ENCODE measurements around the gene MIPOL1.

The MIPOL1 gene

GRCh38 chr14:37247791-37248461 lies 50.2 kb downstream of the MIPOL1 start:
- TF ChIP-seq, protein P1, sequence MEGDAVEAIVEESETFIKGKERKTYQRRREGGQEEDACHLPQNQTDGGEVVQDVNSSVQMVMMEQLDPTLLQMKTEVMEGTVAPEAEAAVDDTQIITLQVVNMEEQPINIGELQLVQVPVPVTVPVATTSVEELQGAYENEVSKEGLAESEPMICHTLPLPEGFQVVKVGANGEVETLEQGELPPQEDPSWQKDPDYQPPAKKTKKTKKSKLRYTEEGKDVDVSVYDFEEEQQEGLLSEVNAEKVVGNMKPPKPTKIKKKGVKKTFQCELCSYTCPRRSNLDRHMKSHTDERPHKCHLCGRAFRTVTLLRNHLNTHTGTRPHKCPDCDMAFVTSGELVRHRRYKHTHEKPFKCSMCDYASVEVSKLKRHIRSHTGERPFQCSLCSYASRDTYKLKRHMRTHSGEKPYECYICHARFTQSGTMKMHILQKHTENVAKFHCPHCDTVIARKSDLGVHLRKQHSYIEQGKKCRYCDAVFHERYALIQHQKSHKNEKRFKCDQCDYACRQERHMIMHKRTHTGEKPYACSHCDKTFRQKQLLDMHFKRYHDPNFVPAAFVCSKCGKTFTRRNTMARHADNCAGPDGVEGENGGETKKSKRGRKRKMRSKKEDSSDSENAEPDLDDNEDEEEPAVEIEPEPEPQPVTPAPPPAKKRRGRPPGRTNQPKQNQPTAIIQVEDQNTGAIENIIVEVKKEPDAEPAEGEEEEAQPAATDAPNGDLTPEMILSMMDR (IDR thresholded peaks at IDR 0.05; ENCODE audit: low read depth, low read length) = no peak
- in situ Hi-C loops (cut with HindIII; ENCODE audit: low sequenced_read_pairs) = no loop called here
- DNase-seq (ENCODE audit: low read depth, low spot score) = no peak
- no peak overlapping the region for H3K4me3 ChIP-seq (ENCODE audit: low read depth, low read length)

DNA sequence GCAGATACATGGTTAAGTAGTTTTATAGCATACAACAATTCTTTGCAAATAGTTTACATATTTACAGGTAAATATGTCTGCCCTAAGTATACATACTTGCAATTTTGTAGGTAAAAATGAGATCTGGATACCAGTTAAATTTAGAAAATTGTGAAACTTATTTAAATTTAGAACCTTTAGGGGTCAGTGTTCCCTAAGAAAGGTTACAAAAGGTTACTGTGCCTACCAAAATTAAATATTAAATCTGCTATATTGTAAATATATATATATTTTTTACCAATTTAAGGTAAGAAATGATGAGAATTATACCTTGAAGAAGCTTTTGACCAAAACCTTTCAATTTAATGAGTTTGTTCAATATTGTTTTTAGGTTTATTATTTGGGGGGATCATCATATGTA lies 54.0 kb downstream of the MIPOL1 start:
- H3K4me3 ChIP-seq (ENCODE audit: low read depth, low read length) = no peak overlapping the region
- TF ChIP-seq, protein P1 (IDR thresholded peaks at IDR 0.05; ENCODE audit: low read depth, low read length) = no peak
- DNase-seq (ENCODE audit: low read depth, low spot score) = no peak
- in situ Hi-C loops (cut with HindIII; ENCODE audit: low sequenced_read_pairs) = no loop called here

DNA sequence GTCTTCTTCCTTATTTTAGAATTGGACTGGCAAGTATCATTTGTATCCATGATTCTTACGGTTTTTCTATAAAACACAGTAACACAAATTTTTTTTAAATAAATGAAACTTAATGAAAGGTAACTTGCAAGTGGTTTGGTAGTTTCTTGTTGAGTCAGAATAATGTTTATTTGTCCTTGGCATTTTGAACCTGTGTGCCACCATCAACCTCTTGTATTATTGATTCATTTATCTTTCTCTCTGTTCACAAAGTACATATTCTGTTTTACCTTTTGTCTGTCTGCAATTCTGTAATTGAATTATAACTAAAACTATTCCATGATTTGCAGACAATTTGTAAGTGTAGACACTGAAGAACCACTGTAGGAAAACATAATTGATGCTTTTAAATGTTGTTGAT lies 54.7 kb downstream of the MIPOL1 start:
- in situ Hi-C loops (cut with HindIII; ENCODE audit: low sequenced_read_pairs) = no loop called here

DNA sequence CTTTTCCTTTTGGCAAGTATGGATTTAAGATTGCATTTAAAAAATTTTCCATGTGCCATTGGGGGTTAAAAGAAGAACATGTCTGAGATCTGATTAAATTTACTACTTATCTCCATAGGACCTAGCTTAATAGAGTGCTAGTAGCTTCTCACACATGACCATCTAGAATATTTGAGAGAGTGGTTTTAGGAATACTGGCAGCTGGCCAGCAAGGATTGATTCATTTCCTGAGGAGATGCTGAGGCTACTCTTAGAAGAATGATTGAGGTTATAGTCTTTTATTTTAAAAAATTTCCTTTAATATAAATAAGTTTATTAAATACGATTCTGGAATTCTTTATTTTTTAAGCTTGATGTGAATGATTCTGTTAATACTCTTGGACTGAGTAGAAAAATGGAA lies 56.2 kb downstream of the MIPOL1 start:
- DNase-seq (ENCODE audit: low read depth, low spot score) = peak; percentile 74
- TF ChIP-seq, protein P1 (IDR thresholded peaks at IDR 0.05; ENCODE audit: low read depth, low read length) = no peak
- no peak overlapping the region for H3K4me3 ChIP-seq (ENCODE audit: low read depth, low read length)
- in situ Hi-C loops (cut with HindIII; ENCODE audit: low sequenced_read_pairs) = no loop called here

More for the DNA sequence above, 54.7 kb downstream of the MIPOL1 start:
- TF ChIP-seq, protein P1 (IDR thresholded peaks at IDR 0.05; ENCODE audit: low read depth, low read length) = no peak
- DNase-seq (ENCODE audit: low read depth, low spot score) = no peak
- no peak overlapping the region for H3K4me3 ChIP-seq (ENCODE audit: low read depth, low read length)

DNA sequence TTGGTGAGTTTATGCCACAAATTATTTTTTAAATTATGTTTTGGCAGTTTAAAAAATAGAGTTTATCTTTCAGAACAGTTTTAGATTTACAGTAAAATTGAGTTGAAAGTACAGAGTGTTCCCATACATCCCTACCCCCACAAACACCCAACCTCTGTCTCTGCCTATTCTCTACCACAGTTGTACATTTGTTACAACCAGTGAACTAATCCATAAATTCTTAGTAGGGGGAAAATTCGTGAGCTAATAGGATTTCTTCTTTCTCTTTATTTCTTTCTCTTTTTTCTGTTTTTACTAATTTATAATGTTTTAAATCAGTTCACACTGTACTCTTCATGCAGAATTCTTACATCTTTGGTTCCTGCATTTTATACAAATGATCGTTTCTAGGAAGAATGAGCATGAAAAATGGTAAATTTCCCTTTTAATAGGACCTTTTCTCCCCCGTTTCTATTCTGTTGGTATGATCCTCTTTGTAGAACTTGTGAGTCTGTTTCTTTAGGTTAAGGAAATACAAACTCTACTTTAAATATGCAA lies 56.7 kb downstream of the MIPOL1 start:
- DNase-seq (ENCODE audit: low read depth, low spot score) = peak; percentile 9
- in situ Hi-C loops (cut with HindIII; ENCODE audit: low sequenced_read_pairs) = no loop called here
- H3K4me3 ChIP-seq (ENCODE audit: low read depth, low read length) = no peak overlapping the region
- TF ChIP-seq, protein P1 (IDR thresholded peaks at IDR 0.05; ENCODE audit: low read depth, low read length) = no peak

DNA sequence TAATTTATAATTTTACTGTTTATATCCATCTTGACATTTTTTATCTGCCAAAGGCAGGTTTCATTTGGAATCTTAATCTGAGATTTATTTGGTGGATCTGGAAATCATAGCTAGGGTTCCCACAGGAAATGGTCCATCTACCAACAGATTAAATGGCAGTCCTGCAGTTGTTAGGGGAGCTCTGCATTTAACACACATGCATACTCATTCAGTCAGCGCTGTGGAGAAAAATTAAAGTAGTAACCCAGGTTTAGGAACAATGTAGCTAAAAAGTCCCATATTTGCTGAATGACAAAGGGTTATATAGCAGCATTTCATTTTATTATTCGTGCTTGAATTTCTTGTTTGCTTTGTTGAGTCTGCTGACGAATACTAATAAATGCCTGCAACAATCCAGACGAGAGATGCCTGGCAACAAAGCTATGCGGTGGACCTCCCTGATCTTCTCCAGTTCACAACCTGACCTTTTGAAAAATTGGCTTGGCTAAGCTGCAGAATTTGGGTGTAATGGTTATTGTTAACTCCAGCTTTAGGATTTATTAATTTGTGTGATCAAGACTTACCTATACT lies 59.8 kb downstream of the MIPOL1 start:
- TF ChIP-seq, protein P1 (IDR thresholded peaks at IDR 0.05; ENCODE audit: low read depth, low read length) = no peak
- in situ Hi-C loops (cut with HindIII; ENCODE audit: low sequenced_read_pairs) = no loop called here
- no peak for DNase-seq (ENCODE audit: low read depth, low spot score)
- H3K4me3 ChIP-seq (ENCODE audit: low read depth, low read length) = no peak overlapping the region
